ENCODE results near the gene TCIRG1. TPM values are rescaled to one million over a fixed set of nuclear protein-coding genes. Genes with fewer than 3 reads are reported as not detected.
"Not testable (repeated sequence)": the region's sequence is repeated elsewhere in the genome, so short reads cannot be mapped to it uniquely, and the experiment has no call there.

The TCIRG1 gene, protein sequence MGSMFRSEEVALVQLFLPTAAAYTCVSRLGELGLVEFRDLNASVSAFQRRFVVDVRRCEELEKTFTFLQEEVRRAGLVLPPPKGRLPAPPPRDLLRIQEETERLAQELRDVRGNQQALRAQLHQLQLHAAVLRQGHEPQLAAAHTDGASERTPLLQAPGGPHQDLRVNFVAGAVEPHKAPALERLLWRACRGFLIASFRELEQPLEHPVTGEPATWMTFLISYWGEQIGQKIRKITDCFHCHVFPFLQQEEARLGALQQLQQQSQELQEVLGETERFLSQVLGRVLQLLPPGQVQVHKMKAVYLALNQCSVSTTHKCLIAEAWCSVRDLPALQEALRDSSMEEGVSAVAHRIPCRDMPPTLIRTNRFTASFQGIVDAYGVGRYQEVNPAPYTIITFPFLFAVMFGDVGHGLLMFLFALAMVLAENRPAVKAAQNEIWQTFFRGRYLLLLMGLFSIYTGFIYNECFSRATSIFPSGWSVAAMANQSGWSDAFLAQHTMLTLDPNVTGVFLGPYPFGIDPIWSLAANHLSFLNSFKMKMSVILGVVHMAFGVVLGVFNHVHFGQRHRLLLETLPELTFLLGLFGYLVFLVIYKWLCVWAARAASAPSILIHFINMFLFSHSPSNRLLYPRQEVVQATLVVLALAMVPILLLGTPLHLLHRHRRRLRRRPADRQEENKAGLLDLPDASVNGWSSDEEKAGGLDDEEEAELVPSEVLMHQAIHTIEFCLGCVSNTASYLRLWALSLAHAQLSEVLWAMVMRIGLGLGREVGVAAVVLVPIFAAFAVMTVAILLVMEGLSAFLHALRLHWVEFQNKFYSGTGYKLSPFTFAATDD
- total RNA-seq: 148 and 154 TPM in 2 replicates

- peak; percentile 50 for DNase-seq (ENCODE audit: low spot score)
- H3K27ac Mint-ChIP-seq: peak within 1 kb of the TSS; percentile 89
- H3K4me3 Mint-ChIP-seq (ENCODE audit: low read depth): peak within 1 kb of the TSS; percentile 93
- H3K36me3 Mint-ChIP-seq (ENCODE audit: low read depth): peaks cover 11% of the 10 kb centered on the region
- intact Hi-C loops (cut with micrococcal nuclease): loop anchor here (10.0 kb wide), 1 partner anchor 176 kb away; the partner anchor contains the start of gene KMT5B
- peaks cover 11% of the 10 kb centered on the region for H3K4me1 Mint-ChIP-seq (ENCODE audit: low read depth)
- H3K27me3 Mint-ChIP-seq (ENCODE audit: low read depth): no peaks in the 10 kb centered on the region
- H3K9me3 Mint-ChIP-seq: no peaks in the 10 kb centered on the region
These were observed at the start of gene TCIRG1 for GRCh38 chr11:68038718-68039525. Gene TCIRG1 (plus strand): TSS chr11:68039025. CDS start chr11:68041272, 2,247 bp downstream.

DNA sequence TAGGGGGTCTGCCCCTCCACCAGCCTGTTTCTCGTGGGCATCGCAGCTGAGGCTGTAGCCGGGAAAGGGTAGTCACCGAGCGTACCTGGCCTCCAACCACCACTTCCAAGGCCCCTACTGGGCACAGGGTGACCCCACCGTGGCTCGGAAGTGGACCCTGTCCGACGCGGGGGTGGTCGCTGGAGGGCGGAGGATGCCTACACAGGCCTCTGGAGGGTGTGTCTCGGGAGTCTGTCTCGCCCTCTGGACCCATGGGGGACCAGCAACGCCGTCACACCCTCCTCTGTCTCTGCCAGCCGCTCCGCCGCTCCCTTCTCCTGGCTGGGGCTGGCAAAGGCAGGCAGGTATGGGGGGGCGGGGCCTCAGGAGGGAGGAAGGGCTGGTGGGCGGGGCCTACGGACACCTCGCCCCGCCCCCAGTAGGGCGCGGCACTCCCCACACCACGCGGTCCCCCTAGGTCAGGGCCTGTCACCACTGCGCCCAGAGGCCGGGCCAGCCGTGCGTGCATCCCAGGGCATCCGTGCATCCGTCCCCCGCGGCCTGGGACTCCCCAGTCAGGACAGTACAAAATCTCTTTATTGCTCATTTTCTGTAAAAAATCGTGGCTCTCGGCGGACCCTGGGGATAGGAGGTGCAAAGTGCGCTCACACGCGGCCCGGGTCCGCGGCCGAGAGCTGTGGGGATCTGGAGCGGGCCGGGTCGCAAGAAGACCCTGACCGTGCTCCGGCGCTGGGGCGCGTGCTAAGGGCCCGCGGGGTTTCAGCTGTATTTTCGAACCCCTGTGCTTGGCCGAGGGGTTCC lies 48.1 kb upstream of the TCIRG1 start:
- H3K9me3 Mint-ChIP-seq; H3K27me3 Mint-ChIP-seq (ENCODE audit: low read depth); H3K36me3 Mint-ChIP-seq (ENCODE audit: low read depth); H3K4me1 Mint-ChIP-seq (ENCODE audit: low read depth); H3K4me3 Mint-ChIP-seq (ENCODE audit: low read depth); intact Hi-C loops (cut with micrococcal nuclease); DNase-seq (ENCODE audit: low spot score); H3K27ac Mint-ChIP-seq: not testable (repeated sequence)

DNA sequence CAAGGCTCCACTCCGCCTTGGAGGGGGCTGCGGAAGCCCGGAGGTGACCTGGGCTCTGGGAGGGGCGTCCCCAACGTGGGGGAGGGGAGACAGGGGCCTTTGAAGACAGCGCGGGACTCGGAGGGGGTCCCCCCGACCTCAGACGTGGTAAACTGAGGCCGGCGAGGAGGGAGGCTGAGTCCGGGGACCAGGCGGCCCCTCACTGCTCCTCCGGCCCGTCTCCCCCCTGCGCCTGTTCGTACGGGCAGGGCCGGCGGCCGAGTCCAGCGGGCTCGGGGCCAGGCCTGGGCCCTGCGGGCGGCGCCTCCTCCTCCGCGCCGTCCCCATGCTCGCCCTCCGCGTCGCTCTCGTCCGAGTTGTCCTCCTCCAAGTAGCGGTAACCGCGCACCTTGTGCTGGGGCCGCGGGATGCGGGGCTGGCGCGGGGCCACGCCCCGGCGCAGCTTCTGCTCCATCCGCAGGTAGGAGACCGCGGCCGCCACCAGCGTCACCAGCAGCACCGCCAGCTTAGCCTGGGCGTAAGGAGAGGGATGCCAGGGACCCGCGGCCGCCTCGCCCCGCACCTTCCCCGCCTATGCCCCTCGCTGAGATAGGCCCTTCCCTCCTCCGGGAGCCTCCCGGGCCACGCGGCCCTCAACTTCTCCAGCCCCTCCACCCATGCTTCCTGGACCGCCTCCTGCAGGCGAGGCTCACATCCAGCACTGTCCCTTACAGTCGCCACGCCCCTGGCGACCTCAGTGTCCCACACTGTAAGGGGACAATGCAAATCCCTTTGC lies 47.3 kb upstream of the TCIRG1 start:
- H3K4me3 Mint-ChIP-seq (ENCODE audit: low read depth); H3K27me3 Mint-ChIP-seq (ENCODE audit: low read depth); H3K9me3 Mint-ChIP-seq; H3K4me1 Mint-ChIP-seq (ENCODE audit: low read depth); intact Hi-C loops (cut with micrococcal nuclease); DNase-seq (ENCODE audit: low spot score); H3K27ac Mint-ChIP-seq; H3K36me3 Mint-ChIP-seq (ENCODE audit: low read depth): not testable (repeated sequence)

- H3K27ac Mint-ChIP-seq; H3K36me3 Mint-ChIP-seq (ENCODE audit: low read depth); intact Hi-C loops (cut with micrococcal nuclease); H3K9me3 Mint-ChIP-seq; H3K4me3 Mint-ChIP-seq (ENCODE audit: low read depth); H3K27me3 Mint-ChIP-seq (ENCODE audit: low read depth): not testable (repeated sequence)
- H3K4me1 Mint-ChIP-seq (ENCODE audit: low read depth): peaks cover 13% of the 10 kb centered on the region
- DNase-seq (ENCODE audit: low spot score): peak; percentile 43
These were observed 45.0 kb upstream of the TCIRG1 start for GRCh38 chr11:67993821-67994220.

DNA sequence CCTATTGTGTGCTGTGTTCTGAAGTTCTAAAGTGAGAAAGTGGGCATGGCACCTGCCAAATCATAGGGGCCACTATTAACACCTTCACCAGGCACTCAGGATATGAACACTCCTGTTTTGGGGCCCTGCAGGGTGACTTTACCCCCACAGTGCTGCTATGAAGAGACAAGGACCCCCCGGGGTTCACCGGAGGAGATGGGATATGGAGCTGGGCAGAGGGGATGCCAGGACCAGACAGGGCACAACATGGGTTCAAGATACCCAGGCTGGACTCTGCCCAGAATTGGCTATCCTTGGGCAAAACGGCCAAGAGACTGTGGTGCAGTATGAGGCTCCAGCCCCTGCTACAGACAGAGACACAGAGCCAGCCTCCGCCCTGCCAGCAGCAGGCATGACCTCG lies 44.4 kb upstream of the TCIRG1 start:
- H3K4me1 Mint-ChIP-seq (ENCODE audit: low read depth): peaks cover 13% of the 10 kb centered on the region
- H3K36me3 Mint-ChIP-seq (ENCODE audit: low read depth); intact Hi-C loops (cut with micrococcal nuclease); H3K27me3 Mint-ChIP-seq (ENCODE audit: low read depth); H3K9me3 Mint-ChIP-seq; H3K4me3 Mint-ChIP-seq (ENCODE audit: low read depth); H3K27ac Mint-ChIP-seq; DNase-seq (ENCODE audit: low spot score): not testable (repeated sequence)

DNA sequence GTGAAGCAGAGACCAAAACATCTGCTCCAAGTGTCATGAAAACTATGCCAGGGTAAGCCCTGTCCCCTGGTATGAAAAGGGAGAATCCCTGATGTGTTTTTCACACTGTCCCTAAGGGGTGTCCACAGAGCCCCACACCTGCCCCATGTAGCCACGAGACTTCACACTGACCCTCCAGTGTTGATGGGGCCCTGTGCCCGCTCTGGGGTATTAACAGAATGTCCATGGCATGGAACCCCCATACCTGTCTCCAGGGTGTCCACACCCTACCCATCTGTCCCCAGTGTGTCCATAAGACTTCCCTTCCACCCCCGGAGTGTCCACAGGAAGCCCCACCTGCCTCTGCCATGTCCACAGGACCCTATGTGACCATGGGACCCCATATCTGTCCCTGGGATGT lies 43.7 kb upstream of the TCIRG1 start:
- H3K4me3 Mint-ChIP-seq (ENCODE audit: low read depth); H3K9me3 Mint-ChIP-seq; DNase-seq (ENCODE audit: low spot score); H3K36me3 Mint-ChIP-seq (ENCODE audit: low read depth); intact Hi-C loops (cut with micrococcal nuclease); H3K27ac Mint-ChIP-seq; H3K27me3 Mint-ChIP-seq (ENCODE audit: low read depth): not testable (repeated sequence)
- H3K4me1 Mint-ChIP-seq (ENCODE audit: low read depth): peaks cover 13% of the 10 kb centered on the region

DNA sequence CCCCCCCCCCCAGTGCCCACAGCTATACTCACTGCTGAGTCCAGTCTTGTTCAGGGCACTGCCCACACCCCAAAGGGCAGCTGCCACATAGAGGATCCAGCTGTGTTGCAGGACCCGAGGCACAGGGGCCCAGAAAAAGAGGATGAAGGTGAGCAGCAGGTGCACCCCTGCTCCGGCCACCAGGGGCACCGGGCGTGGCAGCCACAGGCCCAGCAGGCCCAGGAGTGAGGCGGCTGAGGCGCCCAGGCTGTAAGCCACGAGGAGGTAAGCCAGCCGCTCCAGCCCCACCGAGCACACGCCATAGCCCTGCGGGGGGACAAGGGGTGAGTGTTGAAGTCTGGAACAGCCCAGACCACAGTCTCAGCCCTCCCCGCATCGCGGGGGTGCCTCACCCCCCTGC lies 43.2 kb upstream of the TCIRG1 start:
- H3K4me3 Mint-ChIP-seq (ENCODE audit: low read depth); H3K27ac Mint-ChIP-seq; DNase-seq (ENCODE audit: low spot score); H3K9me3 Mint-ChIP-seq; H3K36me3 Mint-ChIP-seq (ENCODE audit: low read depth); intact Hi-C loops (cut with micrococcal nuclease); H3K27me3 Mint-ChIP-seq (ENCODE audit: low read depth): not testable (repeated sequence)
- peaks cover 13% of the 10 kb centered on the region for H3K4me1 Mint-ChIP-seq (ENCODE audit: low read depth)

GRCh38 chr11:67996051-67996450 lies 42.8 kb upstream of the TCIRG1 start:
- intact Hi-C loops (cut with micrococcal nuclease): no loop called here
- Mint-ChIP-seq H3K27ac (no peak overlapping the region), H3K9me3 (no peaks in the 10 kb centered on the region), H3K4me3 (ENCODE audit: low read depth) (no peak overlapping the region), H3K27me3 (ENCODE audit: low read depth) (no peaks in the 10 kb centered on the region), H3K4me1 (ENCODE audit: low read depth) (peaks cover 13% of the 10 kb centered on the region), H3K36me3 (ENCODE audit: low read depth) (peaks cover 4% of the 10 kb centered on the region)
- no peak for DNase-seq (ENCODE audit: low spot score)

DNA sequence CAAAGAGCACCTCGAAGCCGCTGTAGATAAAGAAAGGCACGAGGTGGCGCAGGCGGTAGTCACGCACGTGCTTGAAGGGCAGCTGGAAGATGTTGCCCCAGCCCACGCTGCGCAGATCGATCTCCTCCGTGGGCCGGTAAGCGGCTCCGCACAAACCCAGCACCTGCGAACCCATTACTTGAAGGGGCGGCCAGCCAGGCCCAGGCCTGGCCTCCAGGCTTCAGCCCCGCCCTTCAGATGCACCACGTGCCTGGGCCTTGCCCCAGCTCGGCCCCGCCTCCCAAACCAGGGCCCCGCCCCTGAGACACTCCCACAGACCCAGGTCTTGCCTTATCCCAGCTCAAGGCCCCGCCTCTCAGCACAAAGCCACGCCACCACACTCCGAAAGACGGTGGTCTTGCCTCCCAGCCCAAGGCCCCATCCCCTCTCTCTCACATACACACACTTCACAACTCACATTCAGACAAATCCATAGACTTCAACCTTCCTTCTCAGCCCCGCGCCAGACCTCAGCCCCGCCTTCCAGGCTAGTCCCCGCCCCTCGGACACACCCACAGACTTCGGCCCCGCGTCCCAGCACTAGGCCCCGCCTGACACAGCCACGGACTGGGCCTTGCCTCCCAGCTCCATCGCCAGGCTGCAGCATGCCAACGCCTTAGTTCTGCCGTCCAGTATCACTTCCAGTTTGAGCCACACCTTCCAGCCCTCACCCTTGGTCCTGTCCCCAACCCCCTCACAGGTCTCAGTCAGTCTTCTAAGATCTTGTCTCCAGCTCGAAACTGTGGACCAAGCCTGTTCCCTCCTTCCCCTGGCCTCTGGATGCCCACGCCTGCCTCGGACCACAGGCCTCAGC lies 42.0 kb upstream of the TCIRG1 start:
- peak; percentile 43 for DNase-seq (ENCODE audit: low spot score)
- H3K36me3 Mint-ChIP-seq (ENCODE audit: low read depth): peaks cover 4% of the 10 kb centered on the region
- no peaks in the 10 kb centered on the region for H3K27me3 Mint-ChIP-seq (ENCODE audit: low read depth)
- H3K4me1 Mint-ChIP-seq (ENCODE audit: low read depth): peaks cover 13% of the 10 kb centered on the region
- H3K27ac Mint-ChIP-seq: no peak overlapping the region
- H3K9me3 Mint-ChIP-seq: no peaks in the 10 kb centered on the region
- no peak overlapping the region for H3K4me3 Mint-ChIP-seq (ENCODE audit: low read depth)
- intact Hi-C loops (cut with micrococcal nuclease): no loop called here

GRCh38 chr11:67997475-67997921 lies 41.3 kb upstream of the TCIRG1 start:
- H3K36me3 Mint-ChIP-seq (ENCODE audit: low read depth): peaks cover 4% of the 10 kb centered on the region
- no peak overlapping the region for H3K4me3 Mint-ChIP-seq (ENCODE audit: low read depth)
- no peaks in the 10 kb centered on the region for H3K9me3 Mint-ChIP-seq
- intact Hi-C loops (cut with micrococcal nuclease): no loop called here
- peaks cover 13% of the 10 kb centered on the region for H3K4me1 Mint-ChIP-seq (ENCODE audit: low read depth)
- H3K27ac Mint-ChIP-seq: no peak overlapping the region
- DNase-seq (ENCODE audit: low spot score): no peak
- H3K27me3 Mint-ChIP-seq (ENCODE audit: low read depth): no peaks in the 10 kb centered on the region

Data from activated T-helper 2 cell treated with anti-CD3 and anti-CD28 coated beads, Interferon-gamma antibody, Interleukin-2, Interleukin-4, amounts not matched to agents 10 μg/mL and 5 μg/mL and 100 μg/mL, durations not matched to agents 14 hours and 24 hours and 36 hours (primary cell).